AG08395 (cell line): ENCODE results near the gene ARMC3.
"Not testable (repeated sequence)": the region's sequence is repeated elsewhere in the genome, so short reads cannot be mapped to it uniquely, and the experiment has no call there.

Experiments
- DNase-seq: peaks from one replicate; pipeline ENCODE4 v3.0.0; 2012; ENCODE audit warnings: mixed read lengths, low spot score

The ARMC3 gene

DNA sequence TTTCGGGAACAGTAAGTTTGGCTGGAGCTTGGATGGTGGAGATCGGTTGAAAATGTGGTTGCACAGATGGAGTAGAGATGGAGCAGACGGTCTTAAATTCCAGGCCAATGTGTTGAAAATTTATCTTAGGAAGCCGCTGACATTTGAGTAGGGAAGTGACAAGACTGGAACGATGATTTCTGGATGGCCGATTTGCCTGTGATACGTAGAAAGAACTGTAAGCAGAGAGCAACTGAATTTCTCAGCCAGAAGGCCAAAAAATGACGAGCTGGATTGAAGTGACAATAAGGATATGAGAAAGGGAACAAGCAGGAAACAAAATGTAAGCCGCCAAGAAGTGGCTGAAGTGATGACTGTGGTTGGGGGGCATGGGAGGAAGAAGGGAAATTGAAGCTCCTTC lies 687 bp upstream of the ARMC3 start:
- no peak for DNase-seq

DNA sequence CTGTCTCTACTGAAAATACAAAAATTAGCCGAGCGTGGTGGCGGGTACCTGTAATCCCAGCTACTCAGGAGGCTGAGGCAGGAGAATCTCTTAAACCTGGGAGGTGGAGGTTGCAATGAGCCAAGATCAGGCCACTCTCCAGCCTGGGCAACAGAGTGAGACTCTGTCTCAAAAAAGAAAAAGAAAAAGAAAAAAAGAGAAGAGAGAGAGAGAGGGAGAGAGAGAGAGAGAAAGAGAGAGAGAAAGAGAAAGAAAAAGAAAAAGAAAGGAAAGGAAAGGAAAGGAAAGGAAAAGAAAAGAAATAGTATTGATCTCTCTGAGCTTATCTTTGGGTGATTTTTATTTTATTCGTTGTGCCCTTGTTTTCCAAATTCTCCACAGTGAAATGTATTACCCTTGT lies 1.2 kb downstream of the ARMC3 start:
- DNase-seq: not testable (repeated sequence)

DNA sequence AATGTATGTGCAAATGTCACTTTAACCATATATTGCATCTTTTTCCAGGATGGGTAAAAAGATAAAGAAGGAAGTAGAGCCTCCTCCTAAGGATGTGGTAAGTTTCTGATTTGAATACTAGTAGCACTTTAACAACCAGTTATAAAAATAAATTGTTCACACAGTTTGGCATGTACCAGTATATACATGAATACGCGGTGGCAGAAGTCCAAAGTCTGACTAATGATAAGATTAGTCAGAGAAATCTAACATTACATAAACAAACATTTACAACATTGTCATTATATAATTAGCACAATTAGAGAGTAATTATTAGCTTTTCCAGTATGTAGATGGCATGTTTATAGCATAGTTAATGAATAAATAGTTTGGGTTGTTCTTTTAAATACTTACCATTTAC lies 4.1 kb downstream of the ARMC3 start:
- no peak for DNase-seq

DNA sequence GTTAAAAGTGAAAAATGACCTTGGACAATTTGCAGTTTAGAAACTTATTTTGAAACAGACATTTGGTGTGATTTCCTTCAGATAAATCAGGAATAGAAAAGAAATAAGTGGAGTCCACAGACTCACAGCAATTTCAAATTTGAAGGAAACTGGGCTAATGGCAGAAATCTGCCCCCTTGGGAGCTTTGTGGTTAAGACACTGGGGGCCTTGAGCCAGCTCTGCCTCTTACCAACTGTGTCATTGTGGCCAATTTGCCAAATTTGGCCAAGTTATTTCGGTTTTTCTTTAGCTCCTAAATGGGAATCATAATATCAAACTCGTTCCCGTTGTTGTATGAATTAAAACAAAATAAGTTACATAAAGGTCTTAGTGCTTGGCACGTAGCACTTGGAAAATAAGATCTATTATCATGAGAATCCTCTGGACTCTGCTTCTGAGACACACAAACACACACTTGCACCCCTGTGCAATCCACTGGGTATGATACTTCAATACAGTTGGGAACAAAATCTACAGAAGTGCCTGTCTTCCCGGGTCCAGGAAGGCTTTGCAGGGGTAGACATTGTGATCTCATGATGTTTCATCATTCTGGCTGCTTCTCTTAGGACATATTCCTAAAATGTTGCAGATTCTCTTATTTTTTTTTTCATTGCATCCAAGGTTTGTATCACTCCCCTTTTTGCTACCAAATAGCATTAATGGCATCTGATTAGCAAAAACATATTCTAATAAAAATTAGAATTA lies 4.9 kb downstream of the ARMC3 start:
- no peak for DNase-seq

DNA sequence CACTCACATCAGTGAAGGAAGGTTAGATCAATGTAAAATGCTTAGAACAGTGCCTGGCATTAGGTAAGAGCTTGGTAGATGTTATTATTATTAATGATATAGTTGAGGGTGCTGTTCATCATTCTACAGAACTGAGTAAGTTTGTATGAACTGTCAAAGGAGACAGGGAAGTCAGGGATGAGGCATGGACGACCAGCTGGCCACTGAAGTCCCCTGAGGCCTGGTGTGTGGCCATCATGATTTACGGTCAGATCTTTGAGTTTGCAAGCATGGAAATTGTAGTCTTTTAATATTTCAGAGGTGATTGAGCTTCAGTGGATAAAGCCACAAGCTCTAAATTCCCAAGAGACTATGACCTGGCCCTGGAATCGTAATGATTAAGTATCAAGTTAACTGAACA lies 6.9 kb downstream of the ARMC3 start:
- DNase-seq: no peak

DNA sequence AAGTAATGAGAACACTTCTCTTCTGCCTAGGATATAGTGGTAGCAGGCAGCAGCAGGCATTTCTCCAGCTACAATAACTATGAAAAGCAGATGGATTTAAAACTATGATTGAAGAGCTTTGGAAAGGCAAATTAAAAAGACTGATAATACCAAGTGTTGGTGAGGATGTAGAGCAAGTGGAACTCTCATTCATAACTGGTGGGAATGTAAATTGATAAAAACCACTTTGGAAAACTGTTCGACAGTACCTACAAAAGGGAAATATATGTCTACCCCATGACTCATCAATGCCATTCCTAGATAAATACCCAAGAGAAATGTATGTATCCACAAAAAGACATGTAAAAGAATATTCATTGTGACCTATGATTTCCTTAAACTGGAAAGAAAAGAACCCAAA lies 14.6 kb downstream of the ARMC3 start:
- no peak for DNase-seq

DNA sequence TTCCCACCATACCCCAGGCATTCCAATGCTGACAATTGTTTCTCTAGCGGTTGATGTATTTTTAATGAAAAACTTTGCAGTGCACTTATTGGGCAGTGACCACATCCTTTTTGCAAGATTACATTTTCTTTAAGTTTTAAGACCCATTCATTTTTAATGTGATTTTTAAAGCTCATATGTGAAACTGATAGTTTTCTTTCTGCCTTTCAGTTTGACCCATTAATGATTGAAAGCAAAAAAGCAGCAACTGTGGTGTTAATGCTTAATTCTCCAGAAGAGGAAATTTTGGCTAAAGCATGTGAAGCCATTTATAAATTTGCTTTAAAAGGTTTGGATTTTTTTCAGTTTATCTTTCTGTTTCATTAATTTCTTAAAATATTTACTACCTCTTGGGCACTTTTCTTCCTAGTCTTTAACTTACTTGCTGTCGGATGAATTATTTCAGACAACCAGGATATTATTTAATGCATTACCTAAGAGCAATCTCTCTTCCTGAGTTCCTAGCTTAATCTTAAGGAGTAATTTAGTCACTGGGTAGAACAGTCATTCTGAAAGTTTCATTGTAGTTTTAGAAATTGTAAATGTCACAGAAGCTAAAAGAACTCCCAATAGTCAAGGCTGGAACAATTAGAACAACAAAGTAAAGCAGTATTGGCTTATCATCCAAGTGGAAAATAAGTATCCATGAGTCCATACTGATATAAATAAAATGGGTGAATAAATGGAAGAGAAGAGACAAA lies 18.3 kb downstream of the ARMC3 start:
- DNase-seq: no peak

DNA sequence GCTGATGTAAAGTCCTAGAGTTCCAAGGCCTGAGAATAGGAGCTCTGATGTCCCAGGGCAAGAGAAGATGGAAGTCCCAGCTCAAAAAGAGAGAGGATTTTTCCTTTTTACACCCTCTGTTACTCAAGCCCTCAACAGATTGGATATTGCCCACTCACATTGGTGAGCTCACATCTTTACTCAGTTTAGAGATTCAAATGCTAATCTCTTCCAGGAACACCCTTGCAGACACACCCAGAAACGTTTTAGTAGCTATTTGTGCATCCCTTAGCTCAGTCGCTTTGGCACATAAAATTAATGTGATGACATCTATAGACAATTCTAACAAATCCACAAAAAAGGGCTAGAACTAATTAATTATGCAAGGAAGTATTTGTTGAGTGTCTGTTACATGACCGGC lies 27.1 kb downstream of the ARMC3 start:
- DNase-seq: no peak

DNA sequence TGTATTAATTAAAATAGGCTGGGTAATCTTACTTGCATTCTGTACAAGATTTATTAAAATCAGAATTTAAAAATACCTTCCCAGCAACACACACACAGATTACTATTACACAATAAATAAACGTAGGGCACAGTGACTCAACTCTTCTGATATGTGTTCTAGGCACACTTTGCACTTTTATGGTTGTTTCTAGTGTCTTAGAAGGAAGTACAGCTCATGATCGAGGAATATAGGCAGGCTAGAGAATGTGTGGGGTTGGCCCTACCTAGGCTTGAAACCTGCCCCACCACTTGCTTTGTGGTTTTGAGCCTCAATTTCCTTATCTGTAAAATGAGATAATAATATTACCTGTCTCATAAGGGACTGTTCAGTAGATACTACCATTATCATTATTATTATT lies 30.5 kb downstream of the ARMC3 start:
- DNase-seq: no peak

DNA sequence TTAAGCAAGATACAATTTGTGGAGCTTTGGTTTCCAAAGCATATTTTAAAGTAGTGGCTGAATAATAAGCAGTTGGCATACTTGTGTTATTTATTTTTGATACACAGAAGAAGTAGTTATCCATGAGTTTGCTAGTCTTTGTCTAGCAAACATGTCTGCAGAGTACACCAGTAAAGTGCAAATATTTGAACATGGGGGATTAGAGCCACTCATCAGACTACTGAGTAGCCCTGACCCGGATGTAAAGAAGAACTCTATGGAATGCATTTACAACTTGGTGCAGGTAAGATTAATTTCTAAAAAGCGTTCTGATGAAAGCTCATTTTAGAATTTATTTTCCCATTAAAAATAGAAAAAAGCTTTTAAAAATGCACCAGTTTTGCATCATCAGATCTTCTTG lies 31.4 kb downstream of the ARMC3 start:
- DNase-seq: no peak

DNA sequence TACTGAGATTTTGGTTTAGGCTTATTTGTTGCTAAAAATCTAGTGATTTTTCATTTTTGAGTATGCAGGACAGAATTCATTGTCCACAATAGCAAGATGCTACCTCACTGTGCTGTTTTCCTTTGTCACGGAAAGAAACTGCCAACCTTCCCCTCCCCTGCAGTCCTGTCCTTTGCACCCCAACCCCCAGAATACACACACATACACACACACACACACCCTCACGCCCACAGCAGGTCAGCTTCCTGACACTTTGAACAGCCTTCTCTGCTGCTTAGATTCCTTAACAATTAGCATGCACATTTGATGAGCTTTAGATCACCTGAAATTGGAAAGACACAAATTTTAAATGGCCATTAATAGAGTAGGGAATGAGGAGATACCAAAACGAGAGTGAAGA lies 32.1 kb downstream of the ARMC3 start:
- DNase-seq: no peak

DNA sequence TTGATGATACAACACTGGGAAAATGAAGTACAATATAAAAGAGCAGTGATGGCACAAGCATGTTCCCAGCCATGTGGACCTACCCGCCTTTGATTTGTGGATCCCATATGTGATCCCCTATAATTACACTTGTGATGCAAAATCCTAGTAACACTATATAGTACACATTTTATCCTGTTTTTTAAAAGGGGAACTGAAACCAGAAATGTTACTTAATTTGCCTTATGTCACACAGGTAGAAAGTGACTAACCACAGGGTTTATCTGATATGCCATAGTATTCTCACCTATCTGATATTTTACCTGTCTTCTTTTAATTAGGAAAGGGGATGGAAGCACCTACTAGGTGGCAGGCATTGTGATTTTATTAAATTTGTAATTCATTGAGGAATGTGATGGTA lies 35.0 kb downstream of the ARMC3 start:
- no peak for DNase-seq

DNA sequence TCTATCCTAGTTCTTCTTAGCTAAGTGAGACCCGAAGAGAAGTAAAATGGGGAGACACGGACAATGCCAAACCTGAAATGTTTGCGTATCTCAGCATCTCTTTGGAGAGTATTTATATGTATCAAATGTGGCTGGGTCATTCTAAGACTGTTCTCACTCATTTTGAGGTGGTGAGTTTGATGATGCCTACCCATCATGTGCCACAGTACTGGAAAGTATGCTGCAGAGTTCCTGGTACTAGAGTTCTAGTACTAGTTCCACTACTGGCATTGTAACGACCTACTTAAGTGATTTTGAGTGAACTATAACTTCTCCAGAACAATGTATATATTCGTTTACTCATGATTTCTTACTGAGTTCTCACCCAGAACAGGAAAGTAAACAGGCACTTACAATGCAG lies 41.9 kb downstream of the ARMC3 start:
- no peak for DNase-seq

DNA sequence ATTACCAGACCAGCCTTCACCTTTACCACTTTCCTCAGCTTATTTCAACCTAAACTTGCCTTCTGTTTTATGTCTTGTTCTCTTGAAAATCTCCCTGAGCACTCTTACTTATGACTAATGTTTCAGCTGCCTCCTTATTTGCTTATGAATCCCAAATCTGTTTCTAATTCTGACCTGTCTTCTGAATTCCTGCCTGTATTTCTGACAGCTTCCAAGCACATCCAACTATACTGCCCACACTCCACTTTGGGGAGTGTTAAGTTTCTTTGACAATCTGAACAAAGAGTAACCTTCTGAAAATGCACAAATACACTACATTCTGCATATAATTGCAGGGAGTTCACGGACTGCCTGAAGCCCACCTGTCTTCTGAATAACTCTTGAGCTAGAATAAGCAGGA lies 48.7 kb downstream of the ARMC3 start:
- DNase-seq: no peak

DNA sequence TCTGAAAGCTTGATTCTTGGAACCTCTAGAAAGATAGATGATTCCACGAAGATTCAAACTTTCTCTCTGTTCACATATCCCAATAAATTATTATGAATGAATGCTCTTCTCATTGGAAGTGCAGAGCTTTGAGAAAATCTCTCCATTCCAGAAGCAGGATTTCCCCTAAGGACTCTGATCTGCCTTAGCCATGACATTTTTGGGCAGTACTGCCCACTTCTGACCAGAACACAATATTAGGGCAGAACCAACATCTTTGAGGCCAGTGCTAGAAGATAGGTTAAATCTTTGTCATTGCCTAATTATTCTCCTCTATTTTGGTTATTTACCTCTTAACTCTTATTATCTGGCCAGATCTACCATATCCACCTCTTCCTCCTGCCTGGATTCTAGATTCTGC lies 49.9 kb downstream of the ARMC3 start:
- DNase-seq: no peak

DNA sequence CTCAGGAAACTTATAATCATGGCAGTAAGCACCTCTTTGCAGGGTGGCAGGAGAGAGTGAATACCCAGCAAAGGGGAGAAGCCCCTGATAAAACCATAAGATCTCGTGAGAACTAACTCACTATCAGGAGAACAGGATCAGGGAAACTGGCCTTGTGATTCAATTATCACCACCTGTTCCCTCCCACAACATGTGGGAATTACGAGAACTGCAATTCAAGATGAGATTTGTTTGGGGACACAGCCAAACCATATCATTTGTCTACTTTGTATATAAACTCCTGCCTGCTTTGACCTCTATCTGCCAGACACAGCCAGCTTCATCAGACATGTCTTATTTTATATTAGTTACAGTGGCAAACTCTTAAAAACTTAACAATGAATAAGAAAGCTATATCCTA lies 50.4 kb downstream of the ARMC3 start:
- no peak for DNase-seq

DNA sequence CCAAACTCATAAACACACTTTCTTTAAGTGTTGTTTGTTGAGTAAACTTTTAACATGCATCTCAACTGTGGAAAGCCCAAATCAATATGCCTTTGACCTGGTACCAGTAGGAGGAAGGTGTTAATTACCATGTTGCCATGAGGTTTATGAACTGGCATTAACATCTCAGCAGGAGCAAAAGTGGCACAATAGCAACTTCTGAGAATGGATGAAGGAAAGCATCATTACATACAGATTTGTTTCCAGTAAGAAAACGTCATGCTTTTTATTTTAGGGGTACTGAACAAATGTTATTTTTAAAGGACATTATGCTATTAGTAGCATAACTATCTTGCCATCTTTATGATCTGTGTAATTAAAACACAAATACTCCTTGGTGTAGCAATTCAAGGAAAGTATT lies 51.1 kb downstream of the ARMC3 start:
- DNase-seq: no peak

DNA sequence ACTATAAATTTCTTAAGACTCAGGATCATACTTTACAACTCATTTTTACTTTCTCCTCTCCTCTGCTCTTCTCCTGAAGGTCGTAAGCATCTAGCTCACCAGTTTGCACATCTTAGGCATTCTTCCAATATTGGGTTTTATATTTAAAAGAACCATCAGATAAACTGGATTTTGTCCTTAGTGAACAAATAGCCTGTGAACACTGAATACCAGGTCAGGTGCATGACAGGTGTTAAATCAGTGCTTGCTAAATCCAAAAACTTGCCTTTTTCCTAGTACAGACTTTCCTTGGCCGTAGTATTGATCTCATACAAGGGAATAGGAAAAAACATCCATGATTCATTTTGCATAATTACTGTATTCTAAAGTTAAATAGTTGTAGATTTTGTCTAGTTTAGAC lies 53.0 kb downstream of the ARMC3 start:
- no peak for DNase-seq

DNA sequence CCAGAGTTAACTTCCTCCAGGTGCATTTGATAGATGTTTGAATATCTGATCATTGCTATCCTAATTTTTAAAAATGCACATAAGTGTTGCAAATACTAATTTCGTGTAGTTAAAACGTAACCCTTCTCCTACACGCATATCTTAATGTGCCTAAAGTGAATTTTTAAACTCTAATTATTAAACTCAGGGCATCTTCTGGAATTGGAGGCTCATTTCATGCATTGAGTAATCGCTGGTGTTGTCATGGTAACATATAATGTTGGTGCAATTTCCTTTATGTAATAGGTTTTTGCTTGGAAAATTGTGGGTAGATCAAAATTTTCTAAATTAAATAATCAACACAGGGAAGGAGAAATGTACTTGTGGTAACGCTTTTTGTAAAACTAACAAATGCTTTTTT lies 56.2 kb downstream of the ARMC3 start:
- no peak for DNase-seq

DNA sequence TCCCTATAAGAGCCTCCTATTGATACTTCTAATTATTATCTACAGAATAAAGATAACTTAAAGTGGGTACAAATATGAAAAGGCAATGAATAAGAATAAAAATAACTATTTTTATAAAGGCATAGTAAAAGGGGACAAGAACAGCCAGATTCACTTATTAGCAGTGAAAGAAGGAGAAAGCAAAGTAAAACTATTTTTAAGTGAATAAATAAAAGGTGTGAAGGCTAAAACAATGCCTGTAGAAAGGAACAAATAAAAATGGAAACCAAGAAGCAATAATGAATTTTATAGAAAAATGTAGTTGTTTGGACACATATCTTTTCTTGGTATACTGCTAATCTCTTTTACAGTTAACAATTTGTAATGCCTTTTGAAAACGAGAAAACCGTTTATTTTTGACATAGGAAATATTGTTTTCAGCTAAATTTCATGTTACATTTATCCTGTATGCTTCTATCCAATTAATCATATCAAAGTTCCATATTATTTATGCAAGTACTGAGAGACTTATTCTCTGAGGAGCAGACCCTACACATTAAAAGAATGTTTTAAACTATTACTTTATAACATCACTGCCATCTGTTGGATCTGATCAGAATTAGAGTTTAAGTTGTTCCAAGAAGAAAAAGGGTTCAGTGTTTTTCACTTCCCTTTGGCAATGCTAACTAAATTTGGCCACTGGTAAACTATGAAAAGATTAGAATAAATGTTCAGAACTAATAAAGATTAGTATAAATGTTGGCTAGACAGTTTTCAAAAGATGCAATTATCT lies 59.1 kb downstream of the ARMC3 start:
- peak; percentile 18 for DNase-seq

DNA sequence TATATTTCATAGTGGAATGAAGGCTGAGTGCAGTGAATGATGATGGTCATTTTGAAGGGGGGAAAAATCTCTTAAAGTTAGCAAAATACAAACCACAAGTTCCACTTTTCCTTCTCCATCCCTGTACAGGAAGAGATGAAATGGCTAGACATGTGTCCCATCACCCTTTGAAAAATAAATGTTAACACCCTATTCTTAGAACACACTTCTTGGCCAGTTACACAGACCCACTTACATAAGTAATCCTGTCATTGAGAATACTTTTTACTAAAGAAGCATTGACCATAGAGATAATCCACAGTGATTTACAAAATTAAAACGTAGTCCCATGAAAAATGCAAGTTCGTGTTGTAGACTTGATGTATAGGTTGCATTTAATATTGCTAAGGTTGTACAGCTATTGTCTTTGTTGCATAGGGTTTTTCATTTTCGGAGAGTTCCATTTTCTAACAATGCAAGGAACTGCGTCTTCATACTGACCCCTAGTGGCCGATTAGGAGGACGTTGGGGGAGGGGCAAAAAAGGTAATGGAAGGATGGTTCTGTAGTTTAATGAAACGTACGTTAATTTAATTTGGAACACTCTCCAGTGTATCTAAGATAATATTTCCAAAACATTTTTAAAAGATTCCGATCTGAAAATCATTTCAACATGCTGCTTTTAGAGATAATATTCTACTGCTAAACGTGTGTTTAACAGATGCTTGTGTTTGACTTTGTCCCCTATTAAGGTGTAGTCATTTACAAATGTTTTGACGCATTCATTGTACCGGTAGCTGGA lies 60.9 kb downstream of the ARMC3 start:
- peak; percentile 50 for DNase-seq

DNA sequence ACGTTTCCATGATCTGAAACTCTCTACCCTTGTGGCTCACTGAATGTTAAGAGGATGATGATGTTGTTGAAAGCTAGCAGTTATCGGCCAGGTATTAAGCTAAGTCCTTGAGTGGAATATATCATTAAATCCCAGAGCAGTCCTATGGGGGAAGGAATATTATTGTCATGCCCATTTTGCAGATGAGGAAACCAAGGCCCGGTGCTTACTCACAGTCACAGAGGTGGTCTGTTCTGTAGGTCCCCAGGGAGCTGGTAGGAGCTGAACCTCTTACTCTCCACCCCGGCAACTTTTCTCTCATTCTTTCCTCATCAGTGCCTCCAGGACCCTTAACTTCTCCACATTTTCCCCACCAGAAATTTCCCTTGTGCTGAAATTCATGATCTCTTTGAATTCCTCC lies 62.6 kb downstream of the ARMC3 start:
- DNase-seq: no peak
